SK-N-SH (cell line): ENCODE data around the gene RASIP1. TPM values are rescaled to one million over a fixed set of nuclear protein-coding genes. Genes with fewer than 3 reads are reported as not detected.
"Not testable (repeated sequence)": the region's sequence is repeated elsewhere in the genome, so short reads cannot be mapped to it uniquely, and the experiment has no call there.

Experiments used
- CTCF ChIA-PET: fragments of 300-600, 350-600 bp; formaldehyde crosslinking; extraction: SDS; loops from one replicate; lab custom pipeline; 2021; lab: Yijun Ruan, JAX
- POLR2A ChIA-PET: fragments of 350-600 bp; sonication (Branson Sonifier 250); formaldehyde crosslinking; extraction: SDS; loops from one replicate; lab custom pipeline; 2020; ENCODE audit warnings: antibody characterized with exemption, inconsistent platforms; lab: Yijun Ruan, JAX
- DNase-seq: peaks from one replicate; pipeline ENCODE4 v3.0.0; 2012
- H2AFZ ChIP-seq: fragments of 200-600 bp; sonication (generic); 2 replicates; pipeline ENCODE4 v1.8.1; 2016; ENCODE audit warnings: antibody characterized with exemption, mild to moderate bottlenecking, low read depth
- H3F3A ChIP-seq: fragments of 200-600 bp; sonication (generic); replicated peaks from 2 replicates; pipeline ENCODE3; 2016; ENCODE audit warnings: antibody characterized with exemption, mild to moderate bottlenecking; ENCODE audit not compliant: insufficient read depth
- H3K27ac ChIP-seq, 2 experiments: fragments of 200-500 bp in 1 of 2; fragments of 200-600 bp in 1 of 2; sonication (Bioruptor generic) in 1 of 2; sonication (generic), shearing (Covaris generic) in 1 of 2; 2 replicates each; pipeline versions ENCODE4 v1.5.1 to v1.6.1; 2014 to 2016; ENCODE audit warnings: low read depth in 2 of 2, inconsistent platforms in 1 of 2, low read length in 1 of 2, mild to moderate bottlenecking in 1 of 2, mixed read lengths in 1 of 2
- H3K27me3 ChIP-seq: fragments of 200-600 bp; sonication (generic), shearing (Covaris generic); 2 replicates; pipeline ENCODE4 v1.6.1; 2016; ENCODE audit warnings: mixed run types; ENCODE audit not compliant: insufficient read depth
- H3K36me3 ChIP-seq, 2 experiments: fragments of 200-500 bp in 1 of 2; fragments of 200-600 bp in 1 of 2; sonication (Bioruptor generic) in 1 of 2; sonication (generic) in 1 of 2; replicated peaks in 1 of 2; 2 replicates each; pipeline versions ENCODE3 to v1.5.1; 2014 to 2016; ENCODE audit warnings: low read length in 1 of 2, mild to moderate bottlenecking in 1 of 2; ENCODE audit not compliant: insufficient read depth in 2 of 2, control insufficient read depth in 1 of 2
- H3K4me1 ChIP-seq, 2 experiments: fragments of 200-500 bp in 1 of 2; fragments of 200-600 bp in 1 of 2; sonication (Bioruptor generic) in 1 of 2; sonication (generic), shearing (Covaris generic) in 1 of 2; 2 replicates each; pipeline versions ENCODE4 v1.5.1 to v1.6.1; 2014 to 2016; ENCODE audit warnings: low read depth in 1 of 2, low read length in 1 of 2, mixed run types in 1 of 2; ENCODE audit not compliant: insufficient read depth in 2 of 2, control insufficient read depth in 1 of 2
- H3K4me2 ChIP-seq: fragments of 200-600 bp; sonication (generic), shearing (Covaris generic); 2 replicates; pipeline ENCODE4 v1.6.1; 2017; ENCODE audit warnings: mixed run types
- H3K4me3 ChIP-seq, 2 experiments: fragments of 200-500 bp in 1 of 2; fragments of 200-600 bp in 1 of 2; sonication (Bioruptor generic) in 1 of 2; sonication (generic), shearing (Covaris generic) in 1 of 2; 2 replicates each; pipeline versions ENCODE4 v1.5.1 to v1.8.1; 2014 to 2016; ENCODE audit warnings: low read depth in 2 of 2, inconsistent platforms in 1 of 2, low read length in 1 of 2, mild to moderate bottlenecking in 1 of 2, mixed read lengths in 1 of 2, moderate library complexity in 1 of 2
- H3K79me2 ChIP-seq: fragments of 200-600 bp; sonication (generic); 2 replicates; pipeline ENCODE4 v1.8.1; 2017; ENCODE audit warnings: mild to moderate bottlenecking; ENCODE audit not compliant: insufficient read depth
- H3K9ac ChIP-seq: fragments of 200-600 bp; sonication (generic); 2 replicates; pipeline ENCODE4 v1.6.1; 2017; ENCODE audit warnings: mixed run types
- H3K9me2 ChIP-seq: fragments of 200-600 bp; sonication (generic); 2 replicates; pipeline ENCODE4 v1.6.1; 2017; ENCODE audit warnings: mixed run types
- H3K9me3 ChIP-seq: fragments of 200-600 bp; sonication (generic); 2 replicates; pipeline ENCODE4 v1.6.1; 2017; ENCODE audit warnings: mixed run types, mild to moderate bottlenecking, moderate library complexity
- H4K20me1 ChIP-seq: fragments of 200-600 bp; sonication (generic); 2 replicates; pipeline ENCODE4 v1.6.1; 2017; ENCODE audit warnings: mild to moderate bottlenecking, mixed run types; ENCODE audit not compliant: insufficient read depth
- ELF1 ChIP-seq: IDR thresholded peaks from 2 replicates; pipeline ENCODE4 v1.4.0; 2012
- EP300 ChIP-seq, 2 experiments: IDR thresholded peaks; 2 replicates each; pipeline versions ENCODE4 v1.4.0 to v1.6.1; 2012; ENCODE audit warnings: borderline replicate concordance in 1 of 2, low read depth in 1 of 2, low read length in 1 of 2
- EZH2phosphoT487 ChIP-seq: fragments of 200-600 bp; sonication (generic); IDR thresholded peaks from 2 replicates; pipeline ENCODE4 v1.6.1; 2017; ENCODE audit warnings: low read depth, mixed run types, mild to moderate bottlenecking, antibody characterized with exemption, moderate library complexity, borderline replicate concordance
- FOXJ3 ChIP-seq: sonication (generic); formaldehyde crosslinking; IDR thresholded peaks from 2 replicates; pipeline ENCODE4 v1.5.1; 2020; ENCODE audit warnings: mild to moderate bottlenecking, missing genetic modification reagents
- JUND ChIP-seq: IDR thresholded peaks from 2 replicates; pipeline ENCODE4 v1.4.0; 2012
- MEF2A ChIP-seq: IDR thresholded peaks from 2 replicates; pipeline ENCODE4 v1.4.0; 2012; ENCODE audit warnings: low read depth, borderline replicate concordance
- MXI1 ChIP-seq: IDR thresholded peaks from 2 replicates; pipeline ENCODE4 v1.6.1; 2012; ENCODE audit warnings: mild to moderate bottlenecking, low read depth, low read length, improper control_type of control experiment
- NFIC ChIP-seq: IDR thresholded peaks from 2 replicates; pipeline ENCODE4 v1.4.0; 2012; ENCODE audit warnings: borderline replicate concordance
- NRF1 ChIP-seq: IDR thresholded peaks from 2 replicates; pipeline ENCODE4 v1.6.1; 2012; ENCODE audit warnings: low read depth, mild to moderate bottlenecking, low read length
- POLR2AphosphoS5 ChIP-seq: IDR thresholded peaks from 2 replicates; pipeline ENCODE4 v1.6.1; 2012; ENCODE audit warnings: low read depth, low read length
- RAD21 ChIP-seq: IDR thresholded peaks from 2 replicates; pipeline ENCODE4 v1.6.1; 2012; ENCODE audit warnings: mild to moderate bottlenecking, low read length
- RFX5 ChIP-seq: IDR thresholded peaks from 2 replicates; pipeline ENCODE4 v1.6.1; 2012; ENCODE audit warnings: mild to moderate bottlenecking, improper control_type of control experiment, low read length
- RXRA ChIP-seq: IDR thresholded peaks from 2 replicates; pipeline ENCODE4 v1.4.0; 2012; ENCODE audit warnings: low read depth, mild to moderate bottlenecking, borderline replicate concordance
- TAF1 ChIP-seq: IDR thresholded peaks from 2 replicates; pipeline ENCODE4 v1.6.1; 2012; ENCODE audit warnings: low read depth, mild to moderate bottlenecking, low read length, moderate library complexity, borderline replicate concordance
- TEAD4 ChIP-seq: IDR thresholded peaks from 2 replicates; pipeline ENCODE4 v1.4.0; 2012; ENCODE audit warnings: mild to moderate bottlenecking, borderline replicate concordance; ENCODE audit not compliant: insufficient read depth
- YY1 ChIP-seq: IDR thresholded peaks from 2 replicates; pipeline ENCODE4 v1.4.0; 2012; ENCODE audit warnings: low read depth, mild to moderate bottlenecking
- WGBS: methylation state at CpG from one replicate; pipeline ENCODE4 v1.1.6; 2017; ENCODE audit warnings: low lambda C conversion rate; 5-methylcytosine and 5-hydroxymethylcytosine counted together
- polyA plus RNA-seq, 3 experiments: library from polyadenylated mRNA; depleted of rRNA; stranded (reverse); fragments of >200 nt; gene quantifications; 2 replicates each; pipeline ENCODE4 v1.2.3, GENCODE V29; 2012
- TF ChIP-seq, protein P1 (sequence below): IDR thresholded peaks from 2 replicates; pipeline ENCODE4 v1.4.0; 2012; ENCODE audit warnings: low read depth
- TF ChIP-seq, protein P2 (sequence below): IDR thresholded peaks from 2 replicates; pipeline ENCODE4 v1.4.0; 2012; ENCODE audit warnings: low read depth, borderline replicate concordance
- TF ChIP-seq, protein P3 (sequence below): IDR thresholded peaks from 2 replicates; pipeline ENCODE4 v1.6.1; 2012; ENCODE audit warnings: mild to moderate bottlenecking, low read depth, low read length, moderate library complexity
- TF ChIP-seq, protein P4 (sequence below): fragments of 150-350 bp; IDR thresholded peaks from 2 replicates; pipeline ENCODE4 v1.6.1; 2016; ENCODE audit warnings: mild to moderate bottlenecking, low read depth, low read length

Gene RASIP1
- polyA plus RNA-seq, 1 of the 3 experiments (the other 2 are of a cell fraction), result 0.41 TPM

DNA sequence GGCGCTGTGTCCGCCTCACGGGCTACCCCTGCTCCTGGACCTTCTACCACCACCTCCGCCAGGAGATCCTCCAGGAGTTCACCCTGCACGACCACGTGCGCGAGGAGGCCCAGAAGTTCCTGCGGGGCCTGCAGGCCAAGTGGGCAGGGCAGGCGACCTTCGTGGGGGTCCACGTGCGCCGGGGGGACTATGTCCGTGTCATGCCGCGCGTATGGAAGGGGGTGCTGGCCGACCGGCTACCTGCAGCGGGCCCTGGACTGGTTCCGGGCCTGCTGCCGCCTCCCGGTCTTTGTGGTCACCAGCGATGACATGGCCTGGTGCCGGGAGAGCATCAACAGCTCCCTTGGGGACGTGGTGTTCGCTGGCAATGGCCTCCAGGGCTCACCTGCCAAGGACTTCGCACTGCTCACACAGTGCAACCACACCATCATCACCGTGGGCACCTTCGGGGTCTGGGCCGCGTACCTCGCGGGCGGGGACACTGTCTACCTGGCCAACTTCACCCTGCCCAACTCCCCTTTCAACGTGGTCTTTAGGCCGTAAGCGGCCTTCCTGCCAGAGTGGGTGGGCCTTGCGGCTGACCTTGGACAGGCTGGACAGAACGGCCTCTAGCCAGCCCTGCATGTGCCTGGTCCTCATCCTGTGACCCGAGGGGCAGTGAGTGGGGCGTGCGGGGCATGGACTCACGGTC lies 59.8 kb downstream of the RASIP1 start:
- Histone ChIP-seq H3K27ac (no peak overlapping the region), H2AFZ (no peak overlapping the region)
- POLR2A ChIA-PET, result no interaction called here

DNA sequence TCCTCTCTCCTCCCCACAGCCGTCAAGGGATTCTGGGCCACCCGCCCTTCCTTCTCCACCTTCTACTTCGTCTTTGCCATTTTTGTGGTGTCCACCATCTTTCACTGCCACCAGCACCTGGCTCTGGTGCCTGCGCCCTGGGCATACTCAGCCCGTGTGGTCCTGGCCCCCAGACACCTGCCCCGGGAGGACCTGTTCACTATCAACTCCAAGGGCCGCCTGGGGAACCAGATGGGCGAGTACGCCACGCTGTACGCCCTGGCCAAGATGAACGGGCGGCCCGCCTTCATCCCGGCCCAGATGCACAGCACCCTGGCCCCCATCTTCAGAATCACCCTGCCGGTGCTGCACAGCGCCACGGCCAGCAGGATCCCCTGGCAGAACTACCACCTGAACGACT lies 60.4 kb downstream of the RASIP1 start:
- H3K9me3 ChIP-seq, H3K4me1 ChIP-seq, H3K27ac ChIP-seq, H3K4me2 ChIP-seq, POLR2A ChIA-PET, H3K4me3 ChIP-seq, H3K27me3 ChIP-seq, H3K9ac ChIP-seq, H2AFZ ChIP-seq, CTCF ChIA-PET, DNase-seq, H3F3A ChIP-seq, H3K9me2 ChIP-seq, H3K79me2 ChIP-seq, H3K36me3 ChIP-seq, H4K20me1 ChIP-seq: not testable (repeated sequence)
- 77% methylated on average over 7 of the region's 19 CpGs for WGBS

More for the DNA sequence above, 59.8 kb downstream of the RASIP1 start:
- WGBS, result 91% methylated on average over 31 of the region's 45 CpGs
- Histone ChIP-seq H3K9me2 (no peaks in the 10 kb centered on the region), H3K4me1 (peaks cover 0 to 2% of the 10 kb centered on the region in 2 experiments; a peak in 1 of 4 replicates), H3K9ac (no peak overlapping the region), H3K36me3 (no peaks in the 10 kb centered on the region), H3K27me3 (no peaks in the 10 kb centered on the region), H3K4me2 (no peak overlapping the region), H3F3A (no peaks in the 10 kb centered on the region), H3K4me3 (no peak overlapping the region), H4K20me1 (no peaks in the 10 kb centered on the region), H3K9me3 (no peaks in the 10 kb centered on the region), H3K79me2 (no peaks in the 10 kb centered on the region)
- no peak for DNase-seq
- TF ChIP-seq MXI1 (no peak), ELF1 (no peak), POLR2AphosphoS5 (no peak), RAD21 (no peak), EP300 (IDR thresholded peaks at IDR 0.05; ENCODE audit: borderline replicate concordance in 1 of 2, low read depth in 1 of 2, low read length in 1 of 2) (no peak), TEAD4 (no peak), RFX5 (no peak), EZH2phosphoT487 (no peak), NRF1 (no peak), FOXJ3 (CRISPR knock-in tag) (no peak), NFIC (no peak), JUND (no peak), MEF2A (no peak), TAF1 (no peak), RXRA (no peak), YY1 (no peak)
- TF ChIP-seq, protein P1, sequence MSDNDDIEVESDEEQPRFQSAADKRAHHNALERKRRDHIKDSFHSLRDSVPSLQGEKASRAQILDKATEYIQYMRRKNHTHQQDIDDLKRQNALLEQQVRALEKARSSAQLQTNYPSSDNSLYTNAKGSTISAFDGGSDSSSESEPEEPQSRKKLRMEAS, result no peak
- TF ChIP-seq, protein P2, sequence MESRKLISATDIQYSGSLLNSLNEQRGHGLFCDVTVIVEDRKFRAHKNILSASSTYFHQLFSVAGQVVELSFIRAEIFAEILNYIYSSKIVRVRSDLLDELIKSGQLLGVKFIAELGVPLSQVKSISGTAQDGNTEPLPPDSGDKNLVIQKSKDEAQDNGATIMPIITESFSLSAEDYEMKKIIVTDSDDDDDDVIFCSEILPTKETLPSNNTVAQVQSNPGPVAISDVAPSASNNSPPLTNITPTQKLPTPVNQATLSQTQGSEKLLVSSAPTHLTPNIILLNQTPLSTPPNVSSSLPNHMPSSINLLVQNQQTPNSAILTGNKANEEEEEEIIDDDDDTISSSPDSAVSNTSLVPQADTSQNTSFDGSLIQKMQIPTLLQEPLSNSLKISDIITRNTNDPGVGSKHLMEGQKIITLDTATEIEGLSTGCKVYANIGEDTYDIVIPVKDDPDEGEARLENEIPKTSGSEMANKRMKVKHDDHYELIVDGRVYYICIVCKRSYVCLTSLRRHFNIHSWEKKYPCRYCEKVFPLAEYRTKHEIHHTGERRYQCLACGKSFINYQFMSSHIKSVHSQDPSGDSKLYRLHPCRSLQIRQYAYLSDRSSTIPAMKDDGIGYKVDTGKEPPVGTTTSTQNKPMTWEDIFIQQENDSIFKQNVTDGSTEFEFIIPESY, result no peak
- TF ChIP-seq, protein P3, sequence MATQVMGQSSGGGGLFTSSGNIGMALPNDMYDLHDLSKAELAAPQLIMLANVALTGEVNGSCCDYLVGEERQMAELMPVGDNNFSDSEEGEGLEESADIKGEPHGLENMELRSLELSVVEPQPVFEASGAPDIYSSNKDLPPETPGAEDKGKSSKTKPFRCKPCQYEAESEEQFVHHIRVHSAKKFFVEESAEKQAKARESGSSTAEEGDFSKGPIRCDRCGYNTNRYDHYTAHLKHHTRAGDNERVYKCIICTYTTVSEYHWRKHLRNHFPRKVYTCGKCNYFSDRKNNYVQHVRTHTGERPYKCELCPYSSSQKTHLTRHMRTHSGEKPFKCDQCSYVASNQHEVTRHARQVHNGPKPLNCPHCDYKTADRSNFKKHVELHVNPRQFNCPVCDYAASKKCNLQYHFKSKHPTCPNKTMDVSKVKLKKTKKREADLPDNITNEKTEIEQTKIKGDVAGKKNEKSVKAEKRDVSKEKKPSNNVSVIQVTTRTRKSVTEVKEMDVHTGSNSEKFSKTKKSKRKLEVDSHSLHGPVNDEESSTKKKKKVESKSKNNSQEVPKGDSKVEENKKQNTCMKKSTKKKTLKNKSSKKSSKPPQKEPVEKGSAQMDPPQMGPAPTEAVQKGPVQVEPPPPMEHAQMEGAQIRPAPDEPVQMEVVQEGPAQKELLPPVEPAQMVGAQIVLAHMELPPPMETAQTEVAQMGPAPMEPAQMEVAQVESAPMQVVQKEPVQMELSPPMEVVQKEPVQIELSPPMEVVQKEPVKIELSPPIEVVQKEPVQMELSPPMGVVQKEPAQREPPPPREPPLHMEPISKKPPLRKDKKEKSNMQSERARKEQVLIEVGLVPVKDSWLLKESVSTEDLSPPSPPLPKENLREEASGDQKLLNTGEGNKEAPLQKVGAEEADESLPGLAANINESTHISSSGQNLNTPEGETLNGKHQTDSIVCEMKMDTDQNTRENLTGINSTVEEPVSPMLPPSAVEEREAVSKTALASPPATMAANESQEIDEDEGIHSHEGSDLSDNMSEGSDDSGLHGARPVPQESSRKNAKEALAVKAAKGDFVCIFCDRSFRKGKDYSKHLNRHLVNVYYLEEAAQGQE, result no peak
- TF ChIP-seq, protein P4, sequence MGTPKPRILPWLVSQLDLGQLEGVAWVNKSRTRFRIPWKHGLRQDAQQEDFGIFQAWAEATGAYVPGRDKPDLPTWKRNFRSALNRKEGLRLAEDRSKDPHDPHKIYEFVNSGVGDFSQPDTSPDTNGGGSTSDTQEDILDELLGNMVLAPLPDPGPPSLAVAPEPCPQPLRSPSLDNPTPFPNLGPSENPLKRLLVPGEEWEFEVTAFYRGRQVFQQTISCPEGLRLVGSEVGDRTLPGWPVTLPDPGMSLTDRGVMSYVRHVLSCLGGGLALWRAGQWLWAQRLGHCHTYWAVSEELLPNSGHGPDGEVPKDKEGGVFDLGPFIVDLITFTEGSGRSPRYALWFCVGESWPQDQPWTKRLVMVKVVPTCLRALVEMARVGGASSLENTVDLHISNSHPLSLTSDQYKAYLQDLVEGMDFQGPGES, result no peak
- CTCF ChIA-PET, result no interaction called here
